ENCODE results near the gene SLITRK3. TPM values are rescaled to one million over a fixed set of nuclear protein-coding genes. Genes with fewer than 3 reads are reported as not detected.

SLITRK3 gene
- total RNA-seq, 1 experiment from 2014 or later: not detected

- no TSS peak for BruUV-seq (replicated peaks)
- ChIA-PET POLR2A (ENCODE audit: unreplicated experiment) (no interaction called here), CTCF (interaction anchor here (0.7 kb wide), 1 partner anchor 27 kb away, joined by 4 read pairs; no protein-coding TSS in a partner anchor)
- H3K4me1 ChIP-seq (replicated peaks; ENCODE audit: insufficient read depth): no peaks in the 10 kb centered on the region
- H4K20me1 ChIP-seq (ENCODE audit: insufficient read depth): no peaks in the 10 kb centered on the region
- H3K9me3 ChIP-seq (ENCODE audit: insufficient read depth, low read depth): no peaks in the 10 kb centered on the region
- no peaks in the 10 kb centered on the region for H3F3A ChIP-seq (ENCODE audit: insufficient read depth, low read depth)
- no peaks in the 10 kb centered on the region for H3K36me3 ChIP-seq (ENCODE audit: low read depth)
- intact Hi-C loops (cut with micrococcal nuclease; ENCODE audit: unreplicated experiment): no loop called here
- no peak overlapping the region for H2AFZ ChIP-seq
- TF ChIP-seq, protein P1, sequence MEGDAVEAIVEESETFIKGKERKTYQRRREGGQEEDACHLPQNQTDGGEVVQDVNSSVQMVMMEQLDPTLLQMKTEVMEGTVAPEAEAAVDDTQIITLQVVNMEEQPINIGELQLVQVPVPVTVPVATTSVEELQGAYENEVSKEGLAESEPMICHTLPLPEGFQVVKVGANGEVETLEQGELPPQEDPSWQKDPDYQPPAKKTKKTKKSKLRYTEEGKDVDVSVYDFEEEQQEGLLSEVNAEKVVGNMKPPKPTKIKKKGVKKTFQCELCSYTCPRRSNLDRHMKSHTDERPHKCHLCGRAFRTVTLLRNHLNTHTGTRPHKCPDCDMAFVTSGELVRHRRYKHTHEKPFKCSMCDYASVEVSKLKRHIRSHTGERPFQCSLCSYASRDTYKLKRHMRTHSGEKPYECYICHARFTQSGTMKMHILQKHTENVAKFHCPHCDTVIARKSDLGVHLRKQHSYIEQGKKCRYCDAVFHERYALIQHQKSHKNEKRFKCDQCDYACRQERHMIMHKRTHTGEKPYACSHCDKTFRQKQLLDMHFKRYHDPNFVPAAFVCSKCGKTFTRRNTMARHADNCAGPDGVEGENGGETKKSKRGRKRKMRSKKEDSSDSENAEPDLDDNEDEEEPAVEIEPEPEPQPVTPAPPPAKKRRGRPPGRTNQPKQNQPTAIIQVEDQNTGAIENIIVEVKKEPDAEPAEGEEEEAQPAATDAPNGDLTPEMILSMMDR (conservative IDR thresholded peaks at IDR 0.05): no peak
- TF ChIP-seq EZH2 (IDR thresholded peaks at IDR 0.05; ENCODE audit: low read depth): no peak
- no peak for DNase-seq
- H3K4me3 ChIP-seq: no peak overlapping the region
- no peaks in the 10 kb centered on the region for H3K9me2 ChIP-seq (ENCODE audit: insufficient read depth)
- no peaks in the 10 kb centered on the region for H3K79me2 ChIP-seq (ENCODE audit: low read depth)
- no peak overlapping the region for H3K27ac ChIP-seq
- H3K27me3 ChIP-seq (ENCODE audit: insufficient read depth, low read depth): no peaks in the 10 kb centered on the region
- no peak overlapping the region for H3K4me2 ChIP-seq
Observed at GRCh38 chr3:165233501-165234195, 37.5 kb upstream of the SLITRK3 start.

DNA sequence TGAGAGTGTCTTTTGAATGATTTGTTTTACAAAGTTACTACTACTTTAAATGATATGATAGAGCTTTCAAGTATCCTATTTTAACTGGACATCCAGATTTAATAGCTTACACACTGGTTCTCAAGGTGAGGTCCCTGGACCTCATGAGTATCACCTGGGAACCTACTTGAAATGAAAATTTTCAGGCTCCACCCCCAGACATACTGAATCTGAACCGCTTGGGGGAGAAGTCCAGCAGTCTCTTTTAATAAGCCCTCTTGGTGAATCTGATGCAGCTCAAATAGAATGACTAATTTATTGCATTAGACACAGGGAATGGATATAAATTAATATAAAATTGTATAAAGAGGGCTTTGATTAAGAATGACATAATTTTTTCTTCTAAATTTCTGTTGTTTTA is 29.4 kb upstream of the SLITRK3 start:
- intact Hi-C loops (cut with micrococcal nuclease; ENCODE audit: unreplicated experiment): no loop called here
- BruUV-seq (replicated peaks): no TSS peak
- Histone ChIP-seq H3K4me2 (no peak overlapping the region), H3F3A (ENCODE audit: insufficient read depth, low read depth) (no peaks in the 10 kb centered on the region), H3K4me3 (no peak overlapping the region), H4K20me1 (ENCODE audit: insufficient read depth) (no peaks in the 10 kb centered on the region), H2AFZ (no peak overlapping the region), H3K27ac (no peak overlapping the region), H3K9me2 (ENCODE audit: insufficient read depth) (no peaks in the 10 kb centered on the region), H3K36me3 (ENCODE audit: low read depth) (no peaks in the 10 kb centered on the region), H3K27me3 (ENCODE audit: insufficient read depth, low read depth) (no peaks in the 10 kb centered on the region), H3K4me1 (replicated peaks; ENCODE audit: insufficient read depth) (no peaks in the 10 kb centered on the region), H3K9me3 (ENCODE audit: insufficient read depth, low read depth) (no peaks in the 10 kb centered on the region), H3K79me2 (ENCODE audit: low read depth) (no peaks in the 10 kb centered on the region)
- POLR2A ChIA-PET (ENCODE audit: unreplicated experiment): no interaction called here
- CTCF ChIA-PET: no interaction called here
- no peak for DNase-seq
- TF ChIP-seq, protein P1 (conservative IDR thresholded peaks at IDR 0.05): no peak
- TF ChIP-seq EZH2 (IDR thresholded peaks at IDR 0.05; ENCODE audit: low read depth): no peak

DNA sequence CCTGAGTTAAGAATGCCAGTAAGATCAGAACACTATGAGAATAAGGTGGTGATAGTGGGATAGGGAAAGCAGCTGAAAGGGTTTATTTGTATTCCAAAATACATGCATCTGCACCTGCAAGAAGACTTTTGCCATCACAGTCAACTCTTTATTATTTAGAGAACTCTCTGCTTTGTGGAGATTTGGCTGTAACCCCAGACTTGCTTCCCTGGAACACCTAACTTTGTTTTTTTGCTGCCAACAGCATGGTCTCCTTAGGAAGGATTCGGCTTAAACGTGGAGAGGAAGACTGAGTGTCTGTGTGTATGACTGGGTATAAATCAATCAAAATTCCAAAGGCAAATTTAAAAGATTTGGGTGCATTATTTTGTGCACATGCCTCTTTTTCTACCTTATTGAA is 21.6 kb upstream of the SLITRK3 start:
- no peak overlapping the region for H2AFZ ChIP-seq
- TF ChIP-seq EZH2 (IDR thresholded peaks at IDR 0.05; ENCODE audit: low read depth): no peak
- TF ChIP-seq, protein P1 (conservative IDR thresholded peaks at IDR 0.05): no peak
- no peaks in the 10 kb centered on the region for H3K4me1 ChIP-seq (replicated peaks; ENCODE audit: insufficient read depth)
- no peak overlapping the region for H3K4me3 ChIP-seq
- ChIA-PET POLR2A (ENCODE audit: unreplicated experiment) (no interaction called here), CTCF (no interaction called here)
- intact Hi-C loops (cut with micrococcal nuclease; ENCODE audit: unreplicated experiment): no loop called here
- no peaks in the 10 kb centered on the region for H3K9me3 ChIP-seq (ENCODE audit: insufficient read depth, low read depth)
- H3F3A ChIP-seq (ENCODE audit: insufficient read depth, low read depth): no peaks in the 10 kb centered on the region
- no peaks in the 10 kb centered on the region for H3K27me3 ChIP-seq (ENCODE audit: insufficient read depth, low read depth)
- no TSS peak for BruUV-seq (replicated peaks)
- H4K20me1 ChIP-seq (ENCODE audit: insufficient read depth): no peaks in the 10 kb centered on the region
- H3K36me3 ChIP-seq (ENCODE audit: low read depth): no peaks in the 10 kb centered on the region
- peaks cover 4% of the 10 kb centered on the region; the same call in 1 of the 2 replicates for H3K9me2 ChIP-seq (ENCODE audit: insufficient read depth)
- H3K4me2 ChIP-seq: no peak overlapping the region
- DNase-seq: no peak
- H3K79me2 ChIP-seq (ENCODE audit: low read depth): no peaks in the 10 kb centered on the region
- no peak overlapping the region for H3K27ac ChIP-seq
